Measurements from ENCODE around the gene VEGFB.

The VEGFB gene

GRCh38 chr11:64283092-64283491 is 48.7 kb downstream of the VEGFB start:
- H3K27ac ChIP-seq, result no peak overlapping the region
- TF ChIP-seq, protein P1, sequence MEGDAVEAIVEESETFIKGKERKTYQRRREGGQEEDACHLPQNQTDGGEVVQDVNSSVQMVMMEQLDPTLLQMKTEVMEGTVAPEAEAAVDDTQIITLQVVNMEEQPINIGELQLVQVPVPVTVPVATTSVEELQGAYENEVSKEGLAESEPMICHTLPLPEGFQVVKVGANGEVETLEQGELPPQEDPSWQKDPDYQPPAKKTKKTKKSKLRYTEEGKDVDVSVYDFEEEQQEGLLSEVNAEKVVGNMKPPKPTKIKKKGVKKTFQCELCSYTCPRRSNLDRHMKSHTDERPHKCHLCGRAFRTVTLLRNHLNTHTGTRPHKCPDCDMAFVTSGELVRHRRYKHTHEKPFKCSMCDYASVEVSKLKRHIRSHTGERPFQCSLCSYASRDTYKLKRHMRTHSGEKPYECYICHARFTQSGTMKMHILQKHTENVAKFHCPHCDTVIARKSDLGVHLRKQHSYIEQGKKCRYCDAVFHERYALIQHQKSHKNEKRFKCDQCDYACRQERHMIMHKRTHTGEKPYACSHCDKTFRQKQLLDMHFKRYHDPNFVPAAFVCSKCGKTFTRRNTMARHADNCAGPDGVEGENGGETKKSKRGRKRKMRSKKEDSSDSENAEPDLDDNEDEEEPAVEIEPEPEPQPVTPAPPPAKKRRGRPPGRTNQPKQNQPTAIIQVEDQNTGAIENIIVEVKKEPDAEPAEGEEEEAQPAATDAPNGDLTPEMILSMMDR (conservative IDR thresholded peaks at IDR 0.05), result no peak
- no peak for TF ChIP-seq ZFX (IDR thresholded peaks at IDR 0.05)

DNA sequence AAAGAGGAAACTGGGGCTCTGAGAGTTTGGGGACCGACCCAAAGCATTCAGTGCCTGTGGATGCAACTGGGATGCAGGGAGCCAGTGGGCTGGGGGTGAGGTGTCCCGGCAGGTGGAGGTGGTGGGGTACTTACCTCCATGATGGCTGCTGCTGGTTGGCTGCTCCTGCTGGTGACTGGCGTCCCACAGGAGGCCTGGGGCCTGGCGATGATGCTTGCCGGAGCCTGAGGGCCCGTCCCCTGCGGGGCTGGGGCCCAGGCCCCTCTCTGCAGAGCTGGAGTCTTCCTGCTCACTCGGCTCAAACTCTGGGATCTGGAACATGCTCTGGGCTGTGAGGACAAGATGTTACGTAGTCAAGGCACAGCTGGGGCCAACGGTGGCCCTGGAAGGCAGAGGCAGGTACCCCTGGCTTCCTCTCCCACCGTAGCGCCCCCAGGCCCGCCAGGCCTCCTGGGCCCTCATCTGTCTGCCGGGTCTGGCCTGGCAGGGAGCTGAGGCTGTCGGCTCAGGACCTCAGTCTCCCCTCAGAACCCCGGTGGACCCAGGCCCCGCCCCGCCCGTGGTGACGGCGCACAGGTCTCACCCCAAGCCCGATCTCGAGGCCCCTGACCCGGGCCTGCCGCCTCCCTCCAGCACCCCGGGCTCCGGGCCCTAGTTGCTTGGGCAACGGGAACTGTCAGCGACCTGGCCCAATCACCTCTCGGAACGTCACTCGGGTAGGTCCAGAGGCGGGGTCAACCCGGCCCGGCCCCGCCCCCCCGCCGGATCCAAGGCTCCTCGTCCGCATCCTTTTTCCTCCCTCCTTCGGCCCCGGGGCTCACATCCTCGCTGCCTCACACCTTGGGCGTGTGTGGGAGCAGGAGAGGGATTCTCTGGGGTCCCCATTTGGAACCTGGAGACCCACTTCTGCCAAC is 49.9 kb downstream of the VEGFB start, which contains the start of gene BAD:
TSS of gene BAD (minus strand) at position 618 of the 914 bp plus-strand sequence. CDS start at position 321, 297 bp downstream.
- peak; percentile 63; the same call in 1 of the 2 replicates for TF ChIP-seq ZFX (IDR thresholded peaks at IDR 0.05)
- TF ChIP-seq, protein P1 (conservative IDR thresholded peaks at IDR 0.05), result no peak
- peak within 1 kb of the TSS; percentile 87 for H3K27ac ChIP-seq

DNA sequence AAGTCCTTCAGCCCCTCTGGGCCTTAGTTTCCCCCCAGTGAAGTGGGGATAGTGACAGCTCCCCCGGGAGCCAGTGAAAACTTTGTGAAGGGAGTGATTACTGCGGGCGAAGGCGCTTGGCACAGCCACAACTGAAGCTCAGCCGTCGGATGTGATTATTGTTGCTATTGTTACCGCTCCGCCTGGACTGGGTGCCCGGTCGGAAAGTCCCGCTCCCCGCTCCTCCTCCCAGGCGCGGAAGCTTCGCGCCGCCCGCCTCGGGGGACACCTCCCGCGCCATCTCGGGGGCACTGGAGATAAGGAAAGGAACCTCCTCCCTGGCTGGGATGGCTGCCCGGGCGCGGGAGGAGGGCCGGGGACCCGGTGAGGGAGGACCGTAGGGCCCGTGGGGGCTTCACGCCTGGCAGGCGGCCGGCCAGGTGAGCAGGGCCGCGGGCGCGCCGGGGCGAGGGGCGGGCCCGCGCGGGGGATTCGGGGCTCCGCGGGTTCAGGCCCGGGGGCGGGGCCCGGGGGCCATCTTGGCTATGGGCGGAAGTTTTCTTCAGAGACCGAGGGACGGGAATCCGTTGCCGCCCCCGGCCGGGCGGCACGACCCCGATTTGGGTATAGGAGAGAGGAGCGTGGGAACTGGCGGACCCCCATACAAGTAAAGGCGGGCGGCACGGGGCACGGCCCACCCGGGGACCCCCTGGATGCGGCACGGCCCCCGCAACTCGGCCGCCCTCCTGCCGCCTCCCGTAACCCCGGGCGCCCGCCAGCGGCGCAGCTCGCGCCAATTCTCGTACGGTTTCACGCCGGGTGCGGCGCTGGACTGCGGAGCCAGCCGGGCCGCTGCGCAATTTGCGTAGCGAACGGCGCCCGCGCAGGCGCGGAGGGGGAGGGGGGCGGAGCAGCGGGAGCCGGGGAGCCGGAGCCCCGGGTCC is 50.8 kb downstream of the VEGFB start, which contains the start of gene GPR137:
TSS of gene GPR137 (plus strand) at position 887 of the 923 bp plus-strand sequence. CDS start 677 bp downstream, outside the sequence.
- TF ChIP-seq, protein P1 (conservative IDR thresholded peaks at IDR 0.05), result no peak
- TF ChIP-seq ZFX (IDR thresholded peaks at IDR 0.05), result peak; percentile 36; the same call in 1 of the 2 replicates

GRCh38 chr11:64285885-64286800 is 51.8 kb downstream of the VEGFB start:
- peak overlapping the region; percentile 87 for H3K27ac ChIP-seq
- TF ChIP-seq ZFX (IDR thresholded peaks at IDR 0.05), result no peak
- TF ChIP-seq, protein P1 (conservative IDR thresholded peaks at IDR 0.05), result no peak

More for the DNA sequence above, 50.8 kb downstream of the VEGFB start, which contains the start of gene GPR137:
- H3K27ac ChIP-seq, result peak within 1 kb of the TSS; percentile 87

DNA sequence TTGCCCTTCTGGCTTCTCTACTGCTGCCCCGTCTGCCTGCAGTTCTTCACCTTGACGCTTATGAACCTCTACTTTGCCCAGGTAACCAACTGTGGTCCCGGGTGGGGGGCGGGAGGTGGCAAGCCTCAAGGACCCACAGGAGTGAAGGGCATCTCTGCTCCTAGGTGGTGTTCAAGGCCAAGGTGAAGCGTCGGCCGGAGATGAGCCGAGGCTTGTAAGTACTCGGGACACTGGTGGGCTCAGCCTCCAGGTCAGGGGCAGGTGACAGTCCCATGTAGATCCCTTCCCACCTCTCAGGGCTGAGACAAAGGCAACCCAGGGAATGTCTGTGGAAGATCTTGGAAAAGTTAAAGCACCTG is 52.4 kb downstream of the VEGFB start:
- H3K27ac ChIP-seq, result peak overlapping the region; percentile 87; the same call in 1 of the 2 replicates

More for the DNA sequence above, 52.4 kb downstream of the VEGFB start:
- TF ChIP-seq ZFX (IDR thresholded peaks at IDR 0.05), result no peak
- TF ChIP-seq, protein P1 (conservative IDR thresholded peaks at IDR 0.05), result no peak

All from C4-2B (cell line).